Mucosa of rectum (tissue), 2 donors: Measurements from ENCODE around the gene DENND5A.

Experiments
- H3K27ac ChIP-seq, 2 donors: one replicate each; pipeline ENCODE4 v1.7.0; 2013; ENCODE audit warnings: inconsistent platforms in 2 of 2, low read depth in 2 of 2, low read length in 2 of 2
- H3K27me3 ChIP-seq, 2 donors: one replicate each; pipeline ENCODE4 v1.7.0; 2013; ENCODE audit warnings: low read length in 2 of 2; ENCODE audit not compliant: control insufficient read depth in 2 of 2, insufficient read depth in 2 of 2
- H3K36me3 ChIP-seq, 2 donors: one replicate each; pipeline ENCODE4 v1.7.0; 2013; ENCODE audit warnings: low read length in 2 of 2; ENCODE audit not compliant: control insufficient read depth in 2 of 2, insufficient read depth in 2 of 2
- H3K4me1 ChIP-seq, 2 donors: one replicate each; pipeline ENCODE4 v1.7.0; 2013; ENCODE audit warnings: low read length in 2 of 2, mild to moderate bottlenecking in 1 of 2; ENCODE audit not compliant: control insufficient read depth in 2 of 2, insufficient read depth in 2 of 2
- H3K4me3 ChIP-seq, 2 donors: one replicate each; pipeline ENCODE4 v1.7.0; 2013; ENCODE audit warnings: low read length in 2 of 2
- H3K9ac ChIP-seq, 2 donors: one replicate each; pipeline ENCODE4 v1.7.0; 2013; ENCODE audit warnings: low read length in 2 of 2, low read depth in 1 of 2, mild to moderate bottlenecking in 1 of 2
- H3K9me3 ChIP-seq, 2 donors: one replicate each; pipeline ENCODE4 v1.7.0; 2013; ENCODE audit warnings: low read length in 2 of 2; ENCODE audit not compliant: control insufficient read depth in 2 of 2
- donor health status: healthy.
- donor health status: Normal muscosa, but diverticular disease.

DENND5A gene

GRCh38 chr11:9280655-9281301 lies 15.6 kb upstream of the DENND5A start:
- Histone ChIP-seq H3K27me3 (no peaks in the 10 kb centered on the region), H3K36me3 (peaks cover 0 to 2% of the 10 kb centered on the region in 2 donors), H3K4me3 (no peak overlapping the region), H3K4me1 (peaks cover 0 to 4% of the 10 kb centered on the region in 2 donors), H3K27ac (no peak overlapping the region), H3K9ac (no peak overlapping the region), H3K9me3 (no peaks in the 10 kb centered on the region)

GRCh38 chr11:9277176-9277575 lies 12.0 kb upstream of the DENND5A start:
- Histone ChIP-seq H3K27ac (no peak overlapping the region), H3K9me3 (no peaks in the 10 kb centered on the region), H3K36me3 (no peaks in the 10 kb centered on the region), H3K9ac (no peak overlapping the region), H3K27me3 (no peaks in the 10 kb centered on the region), H3K4me3 (no peak overlapping the region), H3K4me1 (peaks cover 0 to 4% of the 10 kb centered on the region in 2 donors)

GRCh38 chr11:9276571-9276970 lies 11.4 kb upstream of the DENND5A start:
- H3K4me3 ChIP-seq, result no peak overlapping the region
- peaks cover 0 to 4% of the 10 kb centered on the region in 2 donors for H3K4me1 ChIP-seq
- no peaks in the 10 kb centered on the region for H3K36me3 ChIP-seq
- no peak overlapping the region for H3K9ac ChIP-seq
- H3K27me3 ChIP-seq, result no peaks in the 10 kb centered on the region
- no peak overlapping the region for H3K27ac ChIP-seq
- no peaks in the 10 kb centered on the region for H3K9me3 ChIP-seq

GRCh38 chr11:9274499-9275258 lies 9.5 kb upstream of the DENND5A start:
- H3K36me3 ChIP-seq, result no peaks in the 10 kb centered on the region
- H3K9me3 ChIP-seq, result no peaks in the 10 kb centered on the region
- no peak overlapping the region for H3K9ac ChIP-seq
- H3K4me3 ChIP-seq, result no peak overlapping the region
- no peak overlapping the region for H3K27ac ChIP-seq
- peaks cover 0 to 2% of the 10 kb centered on the region in 2 donors for H3K4me1 ChIP-seq
- H3K27me3 ChIP-seq, result no peaks in the 10 kb centered on the region

GRCh38 chr11:9273376-9274336 lies 8.5 kb upstream of the DENND5A start:
- no peak overlapping the region for H3K4me3 ChIP-seq
- H3K27me3 ChIP-seq, result no peaks in the 10 kb centered on the region
- peaks cover 0 to 5% of the 10 kb centered on the region in 2 donors for H3K4me1 ChIP-seq
- no peak overlapping the region for H3K9ac ChIP-seq
- H3K36me3 ChIP-seq, result no peaks in the 10 kb centered on the region
- H3K27ac ChIP-seq, result no peak overlapping the region
- no peaks in the 10 kb centered on the region for H3K9me3 ChIP-seq

- Histone ChIP-seq H3K4me1 (peaks cover 4 to 9% of the 10 kb centered on the region in 2 donors), H3K27ac (no peak overlapping the region), H3K27me3 (peaks cover 0 to 2% of the 10 kb centered on the region in 2 donors), H3K36me3 (no peaks in the 10 kb centered on the region), H3K4me3 (no peak overlapping the region), H3K9ac (no peak overlapping the region), H3K9me3 (no peaks in the 10 kb centered on the region)
Observed at GRCh38 chr11:9269492-9270013, 4.4 kb upstream of the DENND5A start.

GRCh38 chr11:9267680-9268079 lies 2.5 kb upstream of the DENND5A start:
- Histone ChIP-seq H3K9ac (no peak overlapping the region), H3K27ac (no peak overlapping the region), H3K4me3 (no peak overlapping the region), H3K9me3 (no peaks in the 10 kb centered on the region), H3K27me3 (peaks cover 0 to 2% of the 10 kb centered on the region in 2 donors), H3K4me1 (peaks cover 4 to 12% of the 10 kb centered on the region in 2 donors), H3K36me3 (no peaks in the 10 kb centered on the region)

- Histone ChIP-seq H3K4me1 (peaks cover 4 to 12% of the 10 kb centered on the region in 2 donors), H3K27me3 (peaks cover 0 to 2% of the 10 kb centered on the region in 2 donors), H3K9me3 (no peaks in the 10 kb centered on the region), H3K9ac (no peak overlapping the region), H3K4me3 (no peak overlapping the region), H3K36me3 (no peaks in the 10 kb centered on the region), H3K27ac (no peak overlapping the region)
Observed at GRCh38 chr11:9266926-9267325, 1.8 kb upstream of the DENND5A start.

- no peak overlapping the region for H3K4me3 ChIP-seq
- no peak overlapping the region for H3K9ac ChIP-seq
- no peaks in the 10 kb centered on the region for H3K9me3 ChIP-seq
- H3K27me3 ChIP-seq, result peaks cover 0 to 2% of the 10 kb centered on the region in 2 donors
- H3K4me1 ChIP-seq, result peaks cover 4 to 12% of the 10 kb centered on the region in 2 donors
- no peaks in the 10 kb centered on the region for H3K36me3 ChIP-seq
- no peak overlapping the region for H3K27ac ChIP-seq
Observed at GRCh38 chr11:9266132-9266736, 1.1 kb upstream of the DENND5A start.
